Measurements from ENCODE around the gene ABL1.

GRCh38 chr9:130908878-130909355, 73.9 kb downstream of the ABL1 start:
- TF ChIP-seq, protein P1, sequence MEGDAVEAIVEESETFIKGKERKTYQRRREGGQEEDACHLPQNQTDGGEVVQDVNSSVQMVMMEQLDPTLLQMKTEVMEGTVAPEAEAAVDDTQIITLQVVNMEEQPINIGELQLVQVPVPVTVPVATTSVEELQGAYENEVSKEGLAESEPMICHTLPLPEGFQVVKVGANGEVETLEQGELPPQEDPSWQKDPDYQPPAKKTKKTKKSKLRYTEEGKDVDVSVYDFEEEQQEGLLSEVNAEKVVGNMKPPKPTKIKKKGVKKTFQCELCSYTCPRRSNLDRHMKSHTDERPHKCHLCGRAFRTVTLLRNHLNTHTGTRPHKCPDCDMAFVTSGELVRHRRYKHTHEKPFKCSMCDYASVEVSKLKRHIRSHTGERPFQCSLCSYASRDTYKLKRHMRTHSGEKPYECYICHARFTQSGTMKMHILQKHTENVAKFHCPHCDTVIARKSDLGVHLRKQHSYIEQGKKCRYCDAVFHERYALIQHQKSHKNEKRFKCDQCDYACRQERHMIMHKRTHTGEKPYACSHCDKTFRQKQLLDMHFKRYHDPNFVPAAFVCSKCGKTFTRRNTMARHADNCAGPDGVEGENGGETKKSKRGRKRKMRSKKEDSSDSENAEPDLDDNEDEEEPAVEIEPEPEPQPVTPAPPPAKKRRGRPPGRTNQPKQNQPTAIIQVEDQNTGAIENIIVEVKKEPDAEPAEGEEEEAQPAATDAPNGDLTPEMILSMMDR (conservative IDR thresholded peaks at IDR 0.05; ENCODE audit: low read depth, low read length): no peak
- no peak for TF ChIP-seq EZH2 (IDR thresholded peaks at IDR 0.05; ENCODE audit: borderline replicate concordance, low read depth, low read length, poor library complexity, severe bottlenecking)

Data from A673 (cell line).